ENCODE data around the gene ELL.

Gene ELL

GRCh38 chr19:18496167-18496979, 25.5 kb downstream of the ELL start:
- Histone ChIP-seq H3K36me3 (ENCODE audit: insufficient read depth, low read length) (no peaks in the 10 kb centered on the region), H3K9me3 (ENCODE audit: insufficient read depth, low read depth, low read length) (no peaks in the 10 kb centered on the region), H3K4me1 (ENCODE audit: insufficient read depth, low read length) (0 out of 2 replicates have a peak, but pooled peaks cover 5% of the 10 kb centered on the region), H3K27ac (ENCODE audit: low read depth, low read length) (no peak overlapping the region), H3K27me3 (ENCODE audit: insufficient read depth, low read length) (no peaks in the 10 kb centered on the region), H3K4me3 (ENCODE audit: low read length) (no peak overlapping the region), H3K9ac (ENCODE audit: low read depth, low read length) (no peak overlapping the region)
- WGBS, result 89% methylated on average over 11 of the region's 11 CpGs

DNA sequence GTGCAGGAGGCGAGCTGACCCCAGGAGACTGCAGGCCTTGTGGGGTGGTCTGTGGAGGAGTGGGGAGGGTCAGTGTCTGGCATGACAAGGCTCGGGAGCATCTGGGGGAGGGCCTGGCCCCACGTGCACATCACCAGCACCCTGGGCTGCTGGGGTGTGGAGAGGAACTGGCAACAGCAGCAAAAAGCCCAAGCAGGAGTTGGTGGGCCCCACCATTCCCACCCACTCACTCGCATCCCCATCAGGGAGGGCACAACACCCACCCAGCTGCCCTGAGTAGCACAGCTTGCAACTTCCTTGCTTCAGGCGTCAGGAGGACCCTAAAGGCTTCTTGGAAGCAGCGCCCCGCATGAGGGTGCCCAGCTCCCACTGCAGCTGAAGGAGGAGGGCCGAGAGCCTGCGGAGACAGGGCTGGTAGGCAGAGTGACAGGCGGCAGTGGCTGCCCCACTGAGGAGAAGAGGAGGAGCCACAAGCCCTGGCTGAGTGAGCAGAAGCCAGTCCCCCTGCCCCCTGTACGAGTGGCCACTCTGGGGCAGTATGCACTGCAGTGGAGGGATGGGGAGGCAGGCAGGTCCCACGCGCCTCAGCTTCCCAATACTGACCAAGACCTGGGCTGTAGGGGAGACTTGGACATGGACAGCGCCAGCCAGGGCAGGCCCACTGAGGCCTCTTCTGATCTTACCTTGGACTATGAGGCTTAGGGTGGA, 26.5 kb downstream of the ELL start:
- 0 out of 2 replicates have a peak, but pooled peaks cover 5% of the 10 kb centered on the region for H3K4me1 ChIP-seq (ENCODE audit: insufficient read depth, low read length)
- WGBS, result 81% methylated on average over 14 of the region's 14 CpGs
- H3K4me3 ChIP-seq (ENCODE audit: low read length), result no peak overlapping the region
- H3K9ac ChIP-seq (ENCODE audit: low read depth, low read length), result no peak overlapping the region
- H3K27ac ChIP-seq (ENCODE audit: low read depth, low read length), result no peak overlapping the region
- no peaks in the 10 kb centered on the region for H3K27me3 ChIP-seq (ENCODE audit: insufficient read depth, low read length)
- no peaks in the 10 kb centered on the region for H3K36me3 ChIP-seq (ENCODE audit: insufficient read depth, low read length)
- no peaks in the 10 kb centered on the region for H3K9me3 ChIP-seq (ENCODE audit: insufficient read depth, low read depth, low read length)

GRCh38 chr19:18494267-18494607, 27.6 kb downstream of the ELL start:
- no peak overlapping the region for H3K4me3 ChIP-seq (ENCODE audit: low read length)
- H3K36me3 ChIP-seq (ENCODE audit: insufficient read depth, low read length), result no peaks in the 10 kb centered on the region
- H3K27me3 ChIP-seq (ENCODE audit: insufficient read depth, low read length), result no peaks in the 10 kb centered on the region
- no peak overlapping the region for H3K27ac ChIP-seq (ENCODE audit: low read depth, low read length)
- 90% methylated on average over 7 of the region's 7 CpGs for WGBS
- H3K9me3 ChIP-seq (ENCODE audit: insufficient read depth, low read depth, low read length), result no peaks in the 10 kb centered on the region
- 0 out of 2 replicates have a peak, but pooled peaks cover 5% of the 10 kb centered on the region for H3K4me1 ChIP-seq (ENCODE audit: insufficient read depth, low read length)
- H3K9ac ChIP-seq (ENCODE audit: low read depth, low read length), result no peak overlapping the region

- H3K4me1 ChIP-seq (ENCODE audit: insufficient read depth, low read length), result 0 out of 2 replicates have a peak, but pooled peaks cover 5% of the 10 kb centered on the region
- WGBS, result 87% methylated on average over 13 of the region's 13 CpGs
Observed at GRCh38 chr19:18493440-18494266, 28.2 kb downstream of the ELL start.

DNA sequence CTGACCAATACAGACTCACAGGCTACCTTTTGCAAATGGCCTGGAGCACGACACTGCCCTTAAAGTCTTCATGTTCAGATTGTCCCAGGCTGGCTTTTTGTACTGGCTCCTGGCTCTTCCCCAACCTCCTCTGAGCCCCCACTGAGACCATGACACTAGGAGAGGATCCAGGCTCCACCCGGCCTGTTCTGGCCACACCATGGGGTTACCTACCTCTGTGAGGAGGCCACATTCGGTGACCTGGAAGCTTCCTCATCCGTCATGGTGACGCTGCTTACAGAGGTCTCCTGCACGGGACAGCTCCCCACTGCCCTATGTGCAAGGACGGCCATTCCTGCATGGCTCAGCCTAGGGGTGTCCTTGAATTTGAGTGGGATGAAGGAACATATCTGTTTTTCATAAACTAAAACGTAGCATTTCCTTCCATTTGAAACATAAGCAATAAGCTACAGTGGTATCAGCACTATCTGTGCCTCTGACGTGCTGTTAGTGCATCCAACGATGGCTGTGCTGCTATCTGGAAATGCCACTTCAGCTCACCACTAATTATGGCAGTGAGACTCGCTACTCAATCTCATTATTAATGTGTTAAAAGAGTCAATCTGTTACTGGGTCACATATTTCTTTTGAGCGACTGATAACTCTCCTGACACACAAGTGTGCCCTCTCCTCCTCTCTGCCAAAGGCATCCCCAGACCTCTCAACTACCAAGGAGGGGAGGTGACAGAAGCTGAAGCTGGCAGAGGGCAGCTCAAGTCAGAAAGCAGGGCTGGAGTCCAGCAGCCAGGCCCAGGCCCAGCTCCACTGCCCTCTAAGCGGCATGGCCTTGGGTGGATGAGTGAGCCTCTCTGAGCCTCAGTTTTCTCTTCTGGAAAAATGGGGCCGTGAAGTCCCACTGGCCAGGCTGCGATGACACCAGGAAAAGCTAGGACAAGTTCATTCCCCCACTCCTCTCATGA, 29.6 kb downstream of the ELL start:
- 90% methylated on average over 15 of the region's 15 CpGs for WGBS
- Histone ChIP-seq H3K4me3 (ENCODE audit: low read length) (no peak overlapping the region), H3K36me3 (ENCODE audit: insufficient read depth, low read length) (no peaks in the 10 kb centered on the region), H3K27me3 (ENCODE audit: insufficient read depth, low read length) (no peaks in the 10 kb centered on the region), H3K9ac (ENCODE audit: low read depth, low read length) (no peak overlapping the region), H3K4me1 (ENCODE audit: insufficient read depth, low read length) (0 out of 2 replicates have a peak, but pooled peaks cover 5% of the 10 kb centered on the region), H3K9me3 (ENCODE audit: insufficient read depth, low read depth, low read length) (no peaks in the 10 kb centered on the region), H3K27ac (ENCODE audit: low read depth, low read length) (no peak overlapping the region)

More at GRCh38 chr19:18493440-18494266, 28.2 kb downstream of the ELL start:
- no peak overlapping the region for H3K9ac ChIP-seq (ENCODE audit: low read depth, low read length)
- H3K9me3 ChIP-seq (ENCODE audit: insufficient read depth, low read depth, low read length), result no peaks in the 10 kb centered on the region
- H3K27ac ChIP-seq (ENCODE audit: low read depth, low read length), result no peak overlapping the region
- H3K4me3 ChIP-seq (ENCODE audit: low read length), result no peak overlapping the region
- no peaks in the 10 kb centered on the region for H3K27me3 ChIP-seq (ENCODE audit: insufficient read depth, low read length)
- no peaks in the 10 kb centered on the region for H3K36me3 ChIP-seq (ENCODE audit: insufficient read depth, low read length)

- H3K4me3 ChIP-seq (ENCODE audit: low read length), result no peak overlapping the region
- 0 out of 2 replicates have a peak, but pooled peaks cover 8% of the 10 kb centered on the region for H3K4me1 ChIP-seq (ENCODE audit: insufficient read depth, low read length)
- 93% methylated on average over 6 of the region's 6 CpGs for WGBS
- no peak overlapping the region for H3K9ac ChIP-seq (ENCODE audit: low read depth, low read length)
- H3K27me3 ChIP-seq (ENCODE audit: insufficient read depth, low read length), result no peaks in the 10 kb centered on the region
- H3K36me3 ChIP-seq (ENCODE audit: insufficient read depth, low read length), result no peaks in the 10 kb centered on the region
- no peaks in the 10 kb centered on the region for H3K9me3 ChIP-seq (ENCODE audit: insufficient read depth, low read depth, low read length)
- H3K27ac ChIP-seq (ENCODE audit: low read depth, low read length), result no peak overlapping the region
Observed at GRCh38 chr19:18490728-18491127, 31.1 kb downstream of the ELL start.

DNA sequence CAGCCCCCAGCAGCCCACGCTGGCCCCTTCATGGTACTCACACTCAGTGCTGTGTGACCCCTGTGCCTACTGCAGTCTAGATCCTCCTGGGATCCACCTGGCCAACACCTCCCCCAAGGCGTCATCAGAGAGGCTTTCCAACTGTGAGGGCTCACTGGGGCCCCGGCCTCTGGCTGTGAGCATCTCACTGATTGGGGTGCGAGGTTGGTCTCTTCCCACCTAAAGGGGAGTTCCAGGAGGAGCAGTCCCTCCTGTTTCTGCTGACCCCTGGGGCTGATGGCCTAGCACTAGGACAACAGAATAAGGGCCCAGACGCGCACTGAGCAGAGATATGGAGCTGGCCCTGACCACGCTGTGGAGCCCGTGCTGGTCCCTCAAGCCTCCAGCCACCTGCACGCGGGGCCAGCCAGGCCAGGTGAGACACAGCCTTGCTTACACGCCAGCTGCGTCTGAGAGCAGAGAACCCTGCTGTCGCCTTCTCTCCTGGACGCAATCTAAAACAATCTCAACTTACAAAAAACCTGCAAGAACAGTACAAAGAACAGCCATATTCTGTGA, 32.2 kb downstream of the ELL start:
- no peak overlapping the region for H3K27ac ChIP-seq (ENCODE audit: low read depth, low read length)
- 84% methylated on average over 14 of the region's 14 CpGs for WGBS
- no peak overlapping the region for H3K4me3 ChIP-seq (ENCODE audit: low read length)
- H3K9me3 ChIP-seq (ENCODE audit: insufficient read depth, low read depth, low read length), result no peaks in the 10 kb centered on the region
- no peak overlapping the region for H3K9ac ChIP-seq (ENCODE audit: low read depth, low read length)
- no peaks in the 10 kb centered on the region for H3K36me3 ChIP-seq (ENCODE audit: insufficient read depth, low read length)
- H3K27me3 ChIP-seq (ENCODE audit: insufficient read depth, low read length), result no peaks in the 10 kb centered on the region
- 0 out of 2 replicates have a peak, but pooled peaks cover 4% of the 10 kb centered on the region for H3K4me1 ChIP-seq (ENCODE audit: insufficient read depth, low read length)

- H3K4me1 ChIP-seq (ENCODE audit: insufficient read depth, low read length), result 0 out of 2 replicates have a peak, but pooled peaks cover 4% of the 10 kb centered on the region
- H3K9ac ChIP-seq (ENCODE audit: low read depth, low read length), result no peak overlapping the region
- H3K4me3 ChIP-seq (ENCODE audit: low read length), result no peak overlapping the region
- no peaks in the 10 kb centered on the region for H3K36me3 ChIP-seq (ENCODE audit: insufficient read depth, low read length)
- 66% methylated on average over 22 of the region's 22 CpGs for WGBS
- no peaks in the 10 kb centered on the region for H3K27me3 ChIP-seq (ENCODE audit: insufficient read depth, low read length)
- no peak overlapping the region for H3K27ac ChIP-seq (ENCODE audit: low read depth, low read length)
- no peaks in the 10 kb centered on the region for H3K9me3 ChIP-seq (ENCODE audit: insufficient read depth, low read depth, low read length)
Observed at GRCh38 chr19:18488838-18489626, 32.8 kb downstream of the ELL start.

- 0 out of 2 replicates have a peak, but pooled peaks cover 4% of the 10 kb centered on the region for H3K4me1 ChIP-seq (ENCODE audit: insufficient read depth, low read length)
- no peak overlapping the region for H3K27ac ChIP-seq (ENCODE audit: low read depth, low read length)
- no peaks in the 10 kb centered on the region for H3K9me3 ChIP-seq (ENCODE audit: insufficient read depth, low read depth, low read length)
- H3K4me3 ChIP-seq (ENCODE audit: low read length), result no peak overlapping the region
- no peaks in the 10 kb centered on the region for H3K36me3 ChIP-seq (ENCODE audit: insufficient read depth, low read length)
- no peak overlapping the region for H3K9ac ChIP-seq (ENCODE audit: low read depth, low read length)
- no peaks in the 10 kb centered on the region for H3K27me3 ChIP-seq (ENCODE audit: insufficient read depth, low read length)
- WGBS, result 95% methylated on average over 6 of the region's 6 CpGs
Observed at GRCh38 chr19:18488403-18488723, 33.5 kb downstream of the ELL start.
